Endothelial cell of umbilical vein (primary cell): ENCODE data around the gene HMHB1.

Experiments
- CTCF ChIP-seq, 2 donors: IDR thresholded peaks; 1 replicate in 1 of 2; 2 replicates in 1 of 2; pipeline ENCODE4 v1.5.1; 2011; ENCODE audit warnings: low read length in 2 of 2, mild to moderate bottlenecking in 2 of 2, moderate library complexity in 2 of 2, control low read depth in 1 of 2, inconsistent platforms in 1 of 2, low read depth in 1 of 2; ENCODE audit not compliant: insufficient read depth in 1 of 2; ENCODE audit errors: extremely low read depth in 1 of 2
- EZH2 ChIP-seq: IDR thresholded peaks from 2 replicates; pipeline ENCODE4 v1.6.1; 2012; ENCODE audit warnings: borderline replicate concordance, low read depth, mild to moderate bottlenecking, moderate library complexity, low read length, inconsistent platforms; ENCODE audit not compliant: severe bottlenecking
- FOS ChIP-seq: IDR thresholded peaks from 2 replicates; pipeline ENCODE4 v1.6.1; 2011; ENCODE audit warnings: mild to moderate bottlenecking, low read length, moderate library complexity, borderline replicate concordance; ENCODE audit not compliant: insufficient read depth
- GATA2 ChIP-seq: IDR thresholded peaks from 2 replicates; pipeline ENCODE4 v1.7.0; 2011; ENCODE audit warnings: low read depth, mild to moderate bottlenecking, moderate library complexity, mixed read lengths, low read length; ENCODE audit not compliant: insufficient read length, insufficient read depth
- MAX ChIP-seq: IDR thresholded peaks from 2 replicates; pipeline ENCODE4 v1.6.1; 2011; ENCODE audit not compliant: insufficient read depth, insufficient read length
- MYC ChIP-seq: IDR thresholded peaks from one replicate; pipeline ENCODE4 v1.6.1; 2011; ENCODE audit warnings: mild to moderate bottlenecking, low read depth, low read length
- POLR2A ChIP-seq: IDR thresholded peaks from 2 replicates; pipeline ENCODE4 v1.6.1; 2012; ENCODE audit warnings: low read depth, mild to moderate bottlenecking, control low read depth, low read length
- POLR2AphosphoS5 ChIP-seq: IDR thresholded peaks from 2 replicates; pipeline ENCODE4 v1.6.1; 2012; ENCODE audit warnings: low read depth, mild to moderate bottlenecking, control low read depth, low read length, moderate library complexity; ENCODE audit not compliant: insufficient read depth

- TF ChIP-seq POLR2AphosphoS5 (no peak), POLR2A (no peak), CTCF (IDR thresholded peaks at IDR 0.05; ENCODE audit: extremely low read depth in 1 of 2, insufficient read depth in 1 of 2, low read depth in 1 of 2, low read length in 2 of 2) (no peak), EZH2 (no peak), MYC (no peak), GATA2 (no peak), FOS (no peak), MAX (no peak)
These were observed 7.8 kb downstream of the HMHB1 start for GRCh38 chr5:143819716-143820115.
